Upper lobe of left lung (tissue), 6 donors: ENCODE measurements around the gene CDAN1. TPM values are rescaled to one million over a fixed set of nuclear protein-coding genes. Genes with fewer than 3 reads are reported as not detected.
A peak's percentile ranks its signal among the peaks of the same experiment; 100 is the strongest.

Source experiments
- ATAC-seq, 2 donors: fragments of 200-7000 bp; cut with Tn5 transposase; one replicate each; pipeline ENCODE4 v1.9.1; 2022; ENCODE audit warnings: mild to moderate bottlenecking in 2 of 2, moderate library complexity in 2 of 2; ENCODE audit not compliant: low FRiP score in 2 of 2
- DNase-seq, 2 donors: peaks; one replicate each; pipeline ENCODE4 v3.0.0-alpha.2; 2019 to 2020
- H3K27ac ChIP-seq, 4 donors: fragments of 200-600 bp; sonication (generic); one replicate each; pipeline ENCODE4 v1.5.1; 2016 to 2019
- H3K27me3 ChIP-seq, 4 donors: fragments of 200-600 bp; sonication (generic); one replicate each; pipeline ENCODE4 v1.5.1; 2017 to 2019
- H3K36me3 ChIP-seq, 4 donors: fragments of 200-600 bp; sonication (generic); one replicate each; pipeline ENCODE4 v1.5.1; 2016 to 2019
- H3K4me1 ChIP-seq, 4 donors: fragments of 200-600 bp; sonication (generic); one replicate each; pipeline ENCODE4 v1.5.1; 2018 to 2019
- H3K4me3 ChIP-seq, 4 donors: fragments of 200-600 bp; sonication (generic); one replicate each; pipeline ENCODE4 v1.5.1; 2017 to 2019; ENCODE audit warnings: mild to moderate bottlenecking in 2 of 4, moderate library complexity in 1 of 4
- H3K9me3 ChIP-seq, 4 donors: fragments of 200-600 bp; sonication (generic); one replicate each; pipeline ENCODE4 v1.5.1; 2018 to 2019
- EP300 ChIP-seq, 4 donors: sonication (generic); formaldehyde crosslinking; IDR thresholded peaks; one replicate each; pipeline ENCODE4 v1.5.1; 2017; ENCODE audit warnings: antibody characterized with exemption in 4 of 4, control low read depth in 2 of 4
- POLR2A ChIP-seq, 4 donors: fragments of 450-650 bp; IDR thresholded peaks; one replicate each; pipeline ENCODE4 v1.5.1; 2016 to 2017; ENCODE audit warnings: antibody characterized with exemption in 4 of 4, mild to moderate bottlenecking in 2 of 4
- POLR2AphosphoS5 ChIP-seq, 2 donors: sonication (generic); formaldehyde crosslinking; IDR thresholded peaks; one replicate each; pipeline ENCODE4 v1.5.1; 2017; ENCODE audit warnings: antibody characterized with exemption in 2 of 2
- WGBS, 2 donors: methylation state at CpG; one replicate each; pipeline ENCODE4 v1.1.5; 2017 to 2018; 5-methylcytosine and 5-hydroxymethylcytosine counted together
- total RNA-seq, 6 donors: library from RNA; depleted of rRNA in 4 of 6; stranded (reverse); fragments of >200 nt in 4 of 6; gene quantifications; one replicate each; pipeline versions ENCODE4 v1.1.0 to v1.2.1, GENCODE V29; 2016 to 2021
- TF ChIP-seq, protein P1 (sequence below), 6 experiments: fragments of 450-650 bp in 4 of 6; fragments of 200-600 bp in 2 of 6; sonication (generic) in 2 of 6; IDR thresholded peaks; one replicate each; pipeline ENCODE4 v1.5.1; 2016 to 2019; ENCODE audit warnings: antibody characterized with exemption in 6 of 6
- donor health status: DM: no; HTN: no; CAD: no; lungs with moderate emphysema.
- donor health status: DM: no; HTN: yes; CAD: no; lungs with severe emphysema.

Gene CDAN1
- total RNA-seq, 6 donors from 2014 or later, result 9.1 to 30.4 (median 12.6) TPM

DNA sequence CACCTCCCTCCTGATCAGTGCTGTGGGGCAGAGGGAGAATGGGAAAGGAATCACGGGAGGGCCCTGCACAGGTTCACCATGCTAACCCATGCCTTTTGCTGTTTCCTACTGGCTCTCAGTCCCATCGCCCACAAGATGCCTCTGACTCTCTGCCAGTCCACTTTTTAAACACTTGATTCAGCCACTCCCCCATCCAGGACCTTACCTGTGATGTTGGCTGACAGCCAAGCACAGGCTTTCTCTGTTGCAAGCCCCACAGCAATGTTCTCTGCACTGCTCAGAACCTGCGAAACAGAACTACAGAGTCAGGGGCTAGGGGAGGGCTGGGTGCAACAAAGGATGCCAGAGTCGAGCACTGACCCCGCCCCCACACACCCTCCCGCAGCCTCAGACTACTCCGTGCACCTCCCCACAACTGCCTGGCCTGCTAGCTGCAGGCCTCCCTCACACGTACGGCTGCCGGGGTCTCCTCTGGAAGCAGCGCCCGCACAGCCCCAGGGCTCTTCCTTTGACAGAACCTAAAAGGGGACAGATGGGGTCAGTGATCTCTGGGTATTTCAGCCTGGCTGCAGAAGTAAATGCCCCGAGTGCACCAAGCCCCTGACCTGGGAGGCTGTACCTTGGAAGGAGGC is 9.1 kb downstream of the CDAN1 start:
- peaks cover 20 to 97% (median 86%) of the 10 kb centered on the region in 4 donors for H3K36me3 ChIP-seq
- peaks cover 0 to 15% (median 11%) of the 10 kb centered on the region in 4 donors for H3K4me1 ChIP-seq
- H3K9me3 ChIP-seq, result no peaks in the 10 kb centered on the region
- DNase-seq, result peak; percentile 51 to 89
- no peaks in the 10 kb centered on the region for H3K27me3 ChIP-seq
- 78 to 82% methylated on average over 8 to 13 of the region's 13 CpGs for WGBS, 2 donors
- no peak overlapping the region for H3K27ac ChIP-seq
- no peak overlapping the region for H3K4me3 ChIP-seq
- TF ChIP-seq EP300 (IDR thresholded peaks at IDR 0.05) (no peak), POLR2AphosphoS5 (IDR thresholded peaks at IDR 0.05) (no peak), POLR2A (IDR thresholded peaks at IDR 0.05) (no peak)
- TF ChIP-seq, protein P1, sequence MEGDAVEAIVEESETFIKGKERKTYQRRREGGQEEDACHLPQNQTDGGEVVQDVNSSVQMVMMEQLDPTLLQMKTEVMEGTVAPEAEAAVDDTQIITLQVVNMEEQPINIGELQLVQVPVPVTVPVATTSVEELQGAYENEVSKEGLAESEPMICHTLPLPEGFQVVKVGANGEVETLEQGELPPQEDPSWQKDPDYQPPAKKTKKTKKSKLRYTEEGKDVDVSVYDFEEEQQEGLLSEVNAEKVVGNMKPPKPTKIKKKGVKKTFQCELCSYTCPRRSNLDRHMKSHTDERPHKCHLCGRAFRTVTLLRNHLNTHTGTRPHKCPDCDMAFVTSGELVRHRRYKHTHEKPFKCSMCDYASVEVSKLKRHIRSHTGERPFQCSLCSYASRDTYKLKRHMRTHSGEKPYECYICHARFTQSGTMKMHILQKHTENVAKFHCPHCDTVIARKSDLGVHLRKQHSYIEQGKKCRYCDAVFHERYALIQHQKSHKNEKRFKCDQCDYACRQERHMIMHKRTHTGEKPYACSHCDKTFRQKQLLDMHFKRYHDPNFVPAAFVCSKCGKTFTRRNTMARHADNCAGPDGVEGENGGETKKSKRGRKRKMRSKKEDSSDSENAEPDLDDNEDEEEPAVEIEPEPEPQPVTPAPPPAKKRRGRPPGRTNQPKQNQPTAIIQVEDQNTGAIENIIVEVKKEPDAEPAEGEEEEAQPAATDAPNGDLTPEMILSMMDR (IDR thresholded peaks at IDR 0.05), result no peak
- ATAC-seq, result peak; percentile 23 to 71

DNA sequence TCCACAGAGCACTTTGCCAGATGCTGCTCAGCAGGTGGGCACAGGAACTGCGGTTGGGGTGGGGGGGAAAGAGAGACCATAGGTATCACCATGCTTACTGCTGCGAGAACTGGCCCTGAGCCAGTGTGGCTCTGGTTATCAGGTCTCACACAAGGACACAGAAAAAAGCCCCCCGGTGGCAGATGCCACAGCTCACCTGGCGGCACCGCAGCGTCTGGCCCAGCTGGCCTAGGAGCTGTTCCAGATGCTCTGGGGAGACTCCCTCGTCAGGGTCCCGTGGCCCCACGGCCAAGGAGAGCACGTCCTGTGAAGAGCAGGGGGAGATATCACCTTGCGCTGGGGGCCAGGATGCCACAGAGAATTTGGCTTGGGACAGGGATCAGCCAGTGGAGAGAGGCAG is 10.8 kb downstream of the CDAN1 start:
- H3K4me1 ChIP-seq, result peaks cover 0 to 15% (median 11%) of the 10 kb centered on the region in 4 donors
- H3K27me3 ChIP-seq, result no peaks in the 10 kb centered on the region
- H3K4me3 ChIP-seq, result no peak overlapping the region
- TF ChIP-seq, protein P1 (IDR thresholded peaks at IDR 0.05), result no peak
- TF ChIP-seq EP300 (IDR thresholded peaks at IDR 0.05) (no peak), POLR2A (IDR thresholded peaks at IDR 0.05) (no peak), POLR2AphosphoS5 (IDR thresholded peaks at IDR 0.05) (no peak)
- 91% methylated on average over 9 to 11 of the region's 11 CpGs for WGBS, 2 donors
- H3K27ac ChIP-seq, result no peak overlapping the region
- ATAC-seq, result no peak
- H3K36me3 ChIP-seq, result peaks cover 16 to 99% (median 71%) of the 10 kb centered on the region in 4 donors
- peak in 1 of 2 donors; percentile 57 for DNase-seq
- H3K9me3 ChIP-seq, result no peaks in the 10 kb centered on the region

DNA sequence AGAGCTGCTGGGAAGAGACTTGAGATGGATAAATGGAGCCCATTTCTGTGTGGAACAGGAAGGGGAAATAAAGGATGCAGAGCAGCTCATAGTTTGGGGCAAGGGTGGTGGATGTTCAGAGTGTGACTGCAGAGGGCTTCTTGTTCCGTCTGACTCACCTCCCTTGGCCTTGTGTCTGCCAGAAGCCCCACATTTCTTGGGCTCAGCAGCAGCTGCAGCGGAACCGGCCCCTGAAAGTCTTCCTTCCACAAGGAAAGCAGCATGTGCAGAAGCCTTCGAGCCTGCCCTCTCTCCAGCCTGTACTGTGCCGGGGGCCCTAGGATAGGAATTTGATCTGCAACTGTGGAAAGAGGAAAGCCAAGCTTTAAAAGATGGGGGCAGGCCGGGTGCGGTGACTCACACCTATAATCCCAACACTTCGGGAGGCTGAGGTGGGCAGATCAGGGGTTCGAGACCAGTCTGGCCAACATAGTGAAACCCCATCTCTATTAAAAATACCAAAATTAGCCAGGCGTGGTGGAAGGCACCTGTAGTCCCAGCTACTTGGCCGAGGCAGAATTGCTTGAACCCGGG is 11.5 kb downstream of the CDAN1 start:
- peaks cover 0 to 15% (median 11%) of the 10 kb centered on the region in 4 donors for H3K4me1 ChIP-seq
- WGBS, 2 donors, result 91 to 95% methylated on average over 11 to 12 of the region's 12 CpGs
- no peak for DNase-seq
- no peak for ATAC-seq
- no peak overlapping the region for H3K27ac ChIP-seq
- H3K27me3 ChIP-seq, result no peaks in the 10 kb centered on the region
- no peaks in the 10 kb centered on the region for H3K9me3 ChIP-seq
- H3K4me3 ChIP-seq, result no peak overlapping the region
- no peak for TF ChIP-seq EP300 (IDR thresholded peaks at IDR 0.05)
- H3K36me3 ChIP-seq, result peaks cover 9 to 99% (median 67%) of the 10 kb centered on the region in 4 donors

DNA sequence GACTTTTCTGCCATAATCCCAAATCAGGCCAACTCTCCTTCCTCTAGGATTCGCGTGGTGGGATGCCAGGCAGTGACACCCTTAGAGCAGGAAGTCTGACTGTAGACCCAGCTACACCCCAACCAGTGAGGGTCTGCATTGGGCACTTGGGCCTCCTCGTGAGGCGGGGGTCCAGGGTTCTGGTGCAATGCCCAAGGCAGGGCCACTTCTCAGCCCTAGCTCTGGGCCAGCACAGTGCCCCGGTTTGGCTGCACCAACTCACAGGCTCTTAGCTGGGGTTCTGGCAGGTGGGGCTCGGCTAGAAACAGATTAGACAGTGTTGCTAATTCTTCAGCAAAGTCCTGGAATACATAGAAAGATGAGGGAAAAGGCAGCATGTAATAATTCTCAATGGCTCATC is 12.7 kb downstream of the CDAN1 start:
- DNase-seq (peak in 1 of 2 donors; percentile 24), ATAC-seq (no peak)
- Histone ChIP-seq H3K4me3 (no peak overlapping the region), H3K27me3 (no peaks in the 10 kb centered on the region), H3K27ac (no peak overlapping the region), H3K9me3 (no peaks in the 10 kb centered on the region), H3K4me1 (peaks cover 0 to 15% (median 11%) of the 10 kb centered on the region in 4 donors), H3K36me3 (peaks cover 9 to 99% (median 67%) of the 10 kb centered on the region in 4 donors)
- TF ChIP-seq POLR2A (IDR thresholded peaks at IDR 0.05), result no peak
- no peak for TF ChIP-seq EP300 (IDR thresholded peaks at IDR 0.05)
- no peak for TF ChIP-seq POLR2AphosphoS5 (IDR thresholded peaks at IDR 0.05)
- TF ChIP-seq, protein P1 (IDR thresholded peaks at IDR 0.05), result no peak
- WGBS, 2 donors, result 94 to 95% methylated on average over 4 to 6 of the region's 6 CpGs

DNA sequence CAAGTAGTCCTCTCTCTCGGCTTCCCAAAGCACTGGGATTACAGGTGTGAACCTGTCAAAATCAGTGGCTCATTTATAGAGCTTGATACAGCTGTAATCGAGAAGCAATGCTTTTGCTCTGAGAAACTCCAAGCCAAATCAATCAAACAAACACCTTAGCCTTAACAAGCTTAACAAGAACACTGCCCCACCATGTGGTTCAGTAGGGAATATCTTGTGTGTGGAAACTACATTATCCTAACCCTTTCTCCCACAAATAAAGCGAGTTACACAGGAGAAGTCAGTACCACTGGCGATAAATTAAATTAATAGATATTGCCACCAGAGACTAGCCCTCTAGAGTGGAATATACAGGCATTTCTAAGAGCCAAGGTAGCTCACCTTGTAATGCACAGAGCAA is 13.9 kb downstream of the CDAN1 start:
- Histone ChIP-seq H3K27me3 (no peaks in the 10 kb centered on the region), H3K36me3 (peaks cover 9 to 99% (median 60%) of the 10 kb centered on the region in 4 donors), H3K9me3 (no peaks in the 10 kb centered on the region), H3K27ac (no peak overlapping the region), H3K4me1 (peaks cover 0 to 8% (median 7%) of the 10 kb centered on the region in 4 donors), H3K4me3 (no peak overlapping the region)
- WGBS, 2 donors, result 89 to 90% methylated on average over 4 of the region's 4 CpGs
- DNase-seq (no peak), ATAC-seq (no peak)
- TF ChIP-seq POLR2A (IDR thresholded peaks at IDR 0.05) (no peak), EP300 (IDR thresholded peaks at IDR 0.05) (no peak), POLR2AphosphoS5 (IDR thresholded peaks at IDR 0.05) (no peak)
- TF ChIP-seq, protein P1 (IDR thresholded peaks at IDR 0.05), result no peak
